HCT116 (cell line): ENCODE results near the gene TBKBP1. TPM values are rescaled to one million over a fixed set of nuclear protein-coding genes. Genes with fewer than 3 reads are reported as not detected.
A peak's percentile ranks its signal among the peaks of the same experiment; 100 is the strongest.

Experiments
- ATAC-seq: fragments of 200-7000 bp; cut with Tn5 transposase; 2 replicates; pipeline ENCODE4 v1.9.1; 2020; ENCODE audit warnings: mild to moderate bottlenecking, moderate library complexity
- BruUV-seq: library from RNA; stranded (reverse); fragments of 400-500 nt; replicated peaks from 2 replicates; lab custom pipeline; 2021; lab: Mats Ljungman, UMichigan
- CTCF ChIA-PET: fragments of 300-600 bp; sonication (Branson Sonifier 250); formaldehyde crosslinking; loops from one replicate; lab custom pipeline; 2021; ENCODE audit warnings: antibody characterized with exemption; lab: Charles Lee
- POLR2A ChIA-PET: fragments of 300-600, 350-600 bp; sonication (Branson Sonifier 250); formaldehyde crosslinking; loops from one replicate; lab custom pipeline; 2021; ENCODE audit warnings: antibody characterized with exemption; lab: Charles Lee
- RAD21 ChIA-PET, 2 experiments: fragments of 300-600 bp; sonication (Branson Sonifier 250); formaldehyde crosslinking; loops; one replicate each; lab custom pipeline; 2023; ENCODE audit warnings: low total read pairs in 2 of 2; ENCODE audit not compliant: uncharacterized antibody in 2 of 2, unreplicated experiment in 2 of 2, low non-redundant PET in 1 of 2; lab: Charles Lee
- DNase-seq: peaks from one replicate; pipeline ENCODE4 v3.0.0-alpha.2; 2010; ENCODE audit warnings: low read depth, low spot score
- H2AFZ ChIP-seq: fragments of 200-600 bp; shearing (Covaris generic), sonication (generic); 2 replicates; pipeline ENCODE4 v1.6.1; 2017; ENCODE audit warnings: low read depth, mixed run types, mixed read lengths, antibody characterized with exemption, low read length; ENCODE audit not compliant: poor library complexity, severe bottlenecking
- H3K27ac ChIP-seq: 2 replicates; pipeline ENCODE4 v1.5.1; 2012; ENCODE audit warnings: low read depth, low read length
- H3K27me3 ChIP-seq: fragments of 200-600 bp; sonication (generic); 2 replicates; pipeline ENCODE4 v1.6.1; 2016; ENCODE audit warnings: mixed run types, low read length, mixed read lengths; ENCODE audit not compliant: insufficient read depth
- H3K36me3 ChIP-seq, 2 experiments: fragments of 200-500 bp in 1 of 2; fragments of 200-600 bp in 1 of 2; sonication (Bioruptor generic) in 1 of 2; sonication (generic) in 1 of 2; 2 replicates each; pipeline versions ENCODE4 v1.5.1 to v1.6.1; 2014 to 2016; ENCODE audit warnings: low read length in 2 of 2, inconsistent platforms in 1 of 2, mixed read lengths in 1 of 2, mixed run types in 1 of 2; ENCODE audit not compliant: insufficient read depth in 2 of 2, control insufficient read depth in 1 of 2
- H3K4me1 ChIP-seq, 2 experiments: fragments of 200-600 bp in 1 of 2; sonication (generic) in 1 of 2; 2 replicates each; pipeline versions ENCODE4 v1.5.1 to v1.6.1; 2012 to 2017; ENCODE audit warnings: low read length in 2 of 2, inconsistent platforms in 1 of 2, mild to moderate bottlenecking in 1 of 2, mixed read lengths in 1 of 2, mixed run types in 1 of 2, moderate library complexity in 1 of 2; ENCODE audit not compliant: insufficient read depth in 2 of 2, control insufficient read depth in 1 of 2
- H3K4me2 ChIP-seq: fragments of 200-600 bp; sonication (generic); 2 replicates; pipeline ENCODE4 v1.6.1; 2017; ENCODE audit warnings: mixed run types, low read length, mixed read lengths
- H3K4me3 ChIP-seq, 2 experiments: fragments of 200-600 bp in 1 of 2; sonication (generic) in 1 of 2; replicated peaks in 1 of 2; 2 replicates each; pipeline ENCODE4 v1.5.1; 2011 to 2016; ENCODE audit warnings: low read length in 2 of 2, control low read depth in 1 of 2, low read depth in 1 of 2, mild to moderate bottlenecking in 1 of 2, mixed read lengths in 1 of 2, mixed run types in 1 of 2
- H3K79me2 ChIP-seq: fragments of 200-600 bp; sonication (generic); 2 replicates; pipeline ENCODE4 v1.6.1; 2017; ENCODE audit warnings: mild to moderate bottlenecking, mixed run types, low read length, moderate library complexity, mixed read lengths; ENCODE audit not compliant: insufficient read depth
- H3K9ac ChIP-seq: fragments of 200-600 bp; sonication (generic); 2 replicates; pipeline ENCODE4 v1.6.1; 2016; ENCODE audit warnings: low read length, mixed read lengths
- H3K9me2 ChIP-seq: fragments of 200-600 bp; sonication (generic), shearing (Covaris generic); 2 replicates; pipeline ENCODE4 v1.6.1; 2017; ENCODE audit warnings: mixed run types, mild to moderate bottlenecking, moderate library complexity; ENCODE audit not compliant: insufficient read depth
- H3K9me3 ChIP-seq, 2 experiments: fragments of 200-500 bp in 1 of 2; fragments of 200-600 bp in 1 of 2; sonication (Bioruptor generic) in 1 of 2; sonication (generic) in 1 of 2; 2 replicates each; pipeline ENCODE4 v1.6.1; 2014 to 2017; ENCODE audit warnings: low read length in 2 of 2, mixed read lengths in 2 of 2, inconsistent platforms in 1 of 2, low read depth in 1 of 2, mild to moderate bottlenecking in 1 of 2, mixed run types in 1 of 2, moderate library complexity in 1 of 2; ENCODE audit not compliant: control insufficient read depth in 1 of 2, insufficient read depth in 1 of 2
- H4K20me1 ChIP-seq: fragments of 200-600 bp; sonication (generic), shearing (Covaris generic); 2 replicates; pipeline ENCODE4 v1.6.1; 2017; ENCODE audit warnings: mixed run types, mild to moderate bottlenecking, moderate library complexity; ENCODE audit not compliant: insufficient read depth
- ATF3 ChIP-seq: IDR thresholded peaks from 2 replicates; pipeline ENCODE4 v1.6.1; 2012
- CBX3 ChIP-seq: IDR thresholded peaks from 2 replicates; pipeline ENCODE4 v1.6.1; 2012; ENCODE audit warnings: low read depth
- CEBPB ChIP-seq: IDR thresholded peaks from 2 replicates; pipeline ENCODE4 v1.6.1; 2012; ENCODE audit warnings: low read depth
- CTCF ChIP-seq, 3 experiments: fragments of 200-600 bp in 1 of 3; sonication (generic) in 1 of 3; IDR thresholded peaks in 2 of 3; conservative IDR thresholded peaks in 1 of 3; 2 replicates each; pipeline ENCODE4 v1.5.1; 2012 to 2017; ENCODE audit warnings: low read depth in 2 of 3, low read length in 2 of 3, antibody characterized with exemption in 1 of 3, borderline replicate concordance in 1 of 3, control low read depth in 1 of 3, mild to moderate bottlenecking in 1 of 3, mixed read lengths in 1 of 3, mixed run types in 1 of 3, moderate library complexity in 1 of 3; ENCODE audit not compliant: insufficient read depth in 1 of 3
- EGR1 ChIP-seq: IDR thresholded peaks from 2 replicates; pipeline ENCODE4 v1.6.1; 2012; ENCODE audit warnings: low read depth
- EZH2 ChIP-seq: fragments of 200-600 bp; sonication (generic); IDR thresholded peaks from 2 replicates; pipeline ENCODE4 v1.6.1; 2017; ENCODE audit warnings: antibody characterized with exemption, mixed run types
- EZH2phosphoT487 ChIP-seq: fragments of 200-600 bp; IDR thresholded peaks from 2 replicates; pipeline ENCODE4 v1.6.1; 2018; ENCODE audit warnings: antibody characterized with exemption, borderline replicate concordance
- FOSL1 ChIP-seq: IDR thresholded peaks from 2 replicates; pipeline ENCODE4 v1.6.1; 2012; ENCODE audit warnings: low read depth
- MAX ChIP-seq: IDR thresholded peaks from 2 replicates; pipeline ENCODE4 v1.6.1; 2012
- POLR2AphosphoS5 ChIP-seq: IDR thresholded peaks from 2 replicates; pipeline ENCODE4 v1.6.1; 2011; ENCODE audit warnings: mild to moderate bottlenecking, low read depth, low read length, moderate library complexity
- RAD21 ChIP-seq: IDR thresholded peaks from 2 replicates; pipeline ENCODE4 v1.6.1; 2012; ENCODE audit warnings: low read depth, mild to moderate bottlenecking
- REST ChIP-seq: IDR thresholded peaks from 2 replicates; pipeline ENCODE4 v1.6.1; 2012; ENCODE audit warnings: low read depth
- SRF ChIP-seq: IDR thresholded peaks from 2 replicates; pipeline ENCODE4 v1.6.1; 2012; ENCODE audit warnings: low read depth
- TCF7L2 ChIP-seq: IDR thresholded peaks from 2 replicates; pipeline ENCODE4 v1.7.0; 2011; ENCODE audit warnings: borderline replicate concordance, inconsistent platforms; ENCODE audit not compliant: insufficient read depth, insufficient read length; ENCODE audit errors: extremely low read depth
- ZBTB33 ChIP-seq: IDR thresholded peaks from 2 replicates; pipeline ENCODE4 v1.6.1; 2011; ENCODE audit warnings: mild to moderate bottlenecking, low read length, moderate library complexity; ENCODE audit not compliant: insufficient replicate concordance; ENCODE audit errors: extremely low read depth
- ZFX ChIP-seq: fragments of 450-650 bp; IDR thresholded peaks from 2 replicates; pipeline ENCODE4 v1.6.1; 2017
- ZNF274 ChIP-seq: fragments of 200-500 bp; sonication (Bioruptor generic); IDR thresholded peaks from 2 replicates; pipeline ENCODE4 v1.6.1; 2014; ENCODE audit warnings: mild to moderate bottlenecking, low read depth, low read length, inconsistent platforms
- intact Hi-C: fragments of 100-400 bp; cut with micrococcal nuclease; formaldehyde crosslinking; loops from 2 replicates; pipeline ENCODE4 v1.10.0; 2022
- total RNA-seq: library from RNA; stranded (reverse); gene quantifications from one replicate; pipeline ENCODE4 v1.2.1, GENCODE V29; 2021; ENCODE audit not compliant: unreplicated experiment

TBKBP1 gene
- total RNA-seq, 1 experiment from 2014 or later = 12.4 TPM

GRCh38 chr17:47649153-47649971, 44.6 kb upstream of the TBKBP1 start, which contains the start of gene KPNB1:
TSS of gene KPNB1 (plus strand) at chr17:47649919. CDS start at chr17:47650245, 326 bp downstream.
- intact Hi-C loops = no loop called here
- H3K4me1 ChIP-seq = peaks cover 14 to 21% of the 10 kb centered on the region in 2 experiments; a peak in 3 of 4 replicates
- peak; percentile 100 for DNase-seq
- TF ChIP-seq EZH2phosphoT487 = no peak
- no peak for TF ChIP-seq EZH2
- no peak for TF ChIP-seq CEBPB
- no peak for TF ChIP-seq ZNF274
- TF ChIP-seq EGR1 = peak; percentile 96
- TF ChIP-seq ZFX = no peak
- TF ChIP-seq RAD21 = no peak
- TF ChIP-seq REST = no peak
- no peak for TF ChIP-seq FOSL1
- TF ChIP-seq SRF = peak; percentile 15; the same call in 1 of the 2 replicates
- peak; percentile 81 for TF ChIP-seq POLR2AphosphoS5
- no peak for TF ChIP-seq ATF3
- TF ChIP-seq TCF7L2 = peak; percentile 60
- peak; percentile 97 for TF ChIP-seq MAX
- no peak for TF ChIP-seq CTCF (IDR thresholded peaks at IDR 0.05 in 2 of 3, conservative IDR thresholded peaks at IDR 0.05 in 1 of 3; ENCODE audit: borderline replicate concordance in 1 of 3, insufficient read depth in 1 of 3, low read depth in 2 of 3, low read length in 2 of 3)
- no peak for TF ChIP-seq ZBTB33
- peak; percentile 99 for TF ChIP-seq CBX3

More at GRCh38 chr17:47649153-47649971, 44.6 kb upstream of the TBKBP1 start, which contains the start of gene KPNB1:
- peak; percentile 86 for ATAC-seq
- H3K36me3 ChIP-seq = peaks cover 24 to 31% of the 10 kb centered on the region in 2 experiments
- CTCF ChIA-PET = interaction anchor here (0.9 to 2.0 kb wide), 3 partner anchors 15 to 298 kb away, joined by 3 to 8 read pairs (median 6); no protein-coding TSS in a partner anchor
- peak within 1 kb of the TSS; percentile 87 for H3K4me2 ChIP-seq
- peak within 1 kb of the TSS; percentile 97 for H3K9ac ChIP-seq
- no peaks in the 10 kb centered on the region for H3K27me3 ChIP-seq
- peak within 1 kb of the TSS; percentile 92 for H3K27ac ChIP-seq
- H2AFZ ChIP-seq = no peak within 1 kb of the TSS
- RAD21 ChIA-PET = interaction anchor here in 1 of 2 experiments (0.7 to 1.0 kb wide), 3 partner anchors 15 to 29 kb away, joined by 3 to 5 read pairs (median 4); no protein-coding TSS in a partner anchor
- POLR2A ChIA-PET = interaction anchor here (0.7 to 2.4 kb wide), 15 partner anchors 9 to 182 kb away, joined by 3 to 18 read pairs (median 6); partner anchors contain the start of genes LRRC46 and MRPL10
- BruUV-seq = no TSS peak
- H3K9me2 ChIP-seq = no peaks in the 10 kb centered on the region
- H3K79me2 ChIP-seq = peaks cover 48% of the 10 kb centered on the region
- H3K4me3 ChIP-seq = peak within 1 kb of the TSS; percentile 78 to 83
- no peaks in the 10 kb centered on the region for H3K9me3 ChIP-seq
- H4K20me1 ChIP-seq = peaks cover 18% of the 10 kb centered on the region; the same call in 1 of the 2 replicates
